ENCODE data around the gene ZNF385C. TPM values are rescaled to one million over a fixed set of nuclear protein-coding genes. Genes with fewer than 3 reads are reported as not detected.

Gene ZNF385C
- total and polyA plus RNA-seq, 2 of the 13 experiments (the other 11 are each of a cell fraction or from before 2014, with no cell fraction given) = 2.3 to 6.1 TPM

- TF ChIP-seq HNF4A (CRISPR knock-in tag; IDR thresholded peaks at IDR 0.05) (peak; percentile 96), MLLT10 (CRISPR knock-in tag; IDR thresholded peaks at IDR 0.05) (no peak), DMTF1 (CRISPR knock-in tag; IDR thresholded peaks at IDR 0.05) (no peak), CHD2 (IDR thresholded peaks at IDR 0.05; ENCODE audit: low read depth, low read length) (no peak), ZNF687 (CRISPR knock-in tag; IDR thresholded peaks at IDR 0.05) (no peak), ZNF337 (CRISPR knock-in tag; IDR thresholded peaks at IDR 0.05; ENCODE audit: borderline replicate concordance, low read depth) (no peak), GMEB2 (CRISPR knock-in tag; IDR thresholded peaks at IDR 0.05; ENCODE audit: low read depth) (0 out of 2 replicates have a peak, but pooled peaks have one; percentile 15), HHEX (CRISPR knock-in tag; IDR thresholded peaks at IDR 0.05) (no peak), ZNF3 (CRISPR knock-in tag; IDR thresholded peaks at IDR 0.05) (no peak), ZBTB46 (CRISPR knock-in tag; IDR thresholded peaks at IDR 0.05; ENCODE audit: borderline replicate concordance) (no peak), TBP (CRISPR knock-in tag; IDR thresholded peaks at IDR 0.05) (no peak), POGK (CRISPR knock-in tag; conservative IDR thresholded peaks at IDR 0.05) (no peak), CENPBD1 (CRISPR knock-in tag; IDR thresholded peaks at IDR 0.05; ENCODE audit: borderline replicate concordance, low read depth) (no peak)
Measured at GRCh38 chr17:41989702-41990419, 108.4 kb downstream of the ZNF385C start (continued).
